Keratinocyte (primary cell): Measurements from ENCODE around the gene GAMT. TPM values are rescaled to one million over a fixed set of nuclear protein-coding genes. Genes with fewer than 3 reads are reported as not detected.

Source experiments
- DNase-seq: peaks from one replicate; pipeline ENCODE4 v3.0.0-alpha.2; 2011; ENCODE audit warnings: low read depth, missing footprints, low spot score
- FAIRE-seq: peaks from 2 replicates; lab custom pipeline; 2011; peaks lifted over from hg19 to GRCh38; lab: Jason Lieb, UNC
- H2AFZ ChIP-seq: 2 replicates; pipeline ENCODE4 v1.6.0; 2012; ENCODE audit warnings: low read length, control low read depth, inconsistent platforms; ENCODE audit not compliant: control insufficient read depth
- H3K27ac ChIP-seq: 2 replicates; pipeline ENCODE4 v1.5.1; 2011; ENCODE audit warnings: low read length; ENCODE audit not compliant: control insufficient read depth, insufficient read depth
- H3K27me3 ChIP-seq: 3 replicates; pipeline ENCODE4 v1.6.0; 2011; ENCODE audit warnings: low read length; ENCODE audit not compliant: control insufficient read depth, insufficient read depth; ENCODE audit errors: extremely low read depth
- H3K36me3 ChIP-seq, 2 experiments: 2 replicates in 1 of 2; 3 replicates in 1 of 2; pipeline ENCODE4 v1.5.1; 2011; ENCODE audit warnings: low read length in 2 of 2, mild to moderate bottlenecking in 1 of 2; ENCODE audit not compliant: control insufficient read depth in 2 of 2, insufficient read depth in 2 of 2; ENCODE audit errors: extremely low read depth in 1 of 2
- H3K4me1 ChIP-seq: 3 replicates; pipeline ENCODE4 v1.5.1; 2011; ENCODE audit warnings: low read length; ENCODE audit not compliant: control insufficient read depth, insufficient read depth; ENCODE audit errors: extremely low read depth
- H3K4me2 ChIP-seq: 3 replicates; pipeline ENCODE4 v1.6.0; 2011; ENCODE audit warnings: low read depth, low read length; ENCODE audit not compliant: control insufficient read depth, insufficient read depth; ENCODE audit errors: extremely low read depth
- H3K4me3 ChIP-seq, 3 experiments: fragments of 200-600 bp in 1 of 3; sonication (generic) in 1 of 3; 2 replicates in 2 of 3; 3 replicates in 1 of 3; pipeline ENCODE4 v1.5.1; 2011 to 2016; ENCODE audit warnings: low read length in 3 of 3, mild to moderate bottlenecking in 3 of 3, control low read depth in 2 of 3, inconsistent platforms in 1 of 3, low read depth in 1 of 3, mixed read lengths in 1 of 3, mixed run types in 1 of 3, moderate library complexity in 1 of 3; ENCODE audit not compliant: control insufficient read depth in 2 of 3, insufficient read depth in 2 of 3; ENCODE audit errors: extremely low read depth in 1 of 3
- H3K79me2 ChIP-seq: 2 replicates; pipeline ENCODE4 v1.6.0; 2012; ENCODE audit warnings: low read length; ENCODE audit not compliant: control insufficient read depth, insufficient read depth
- H3K9ac ChIP-seq: 3 replicates; pipeline ENCODE4 v1.6.0; 2011; ENCODE audit warnings: low read length; ENCODE audit not compliant: control insufficient read depth, insufficient read depth; ENCODE audit errors: extremely low read depth
- H3K9me1 ChIP-seq: 3 replicates; pipeline ENCODE4 v1.6.0; 2011; ENCODE audit warnings: low read length; ENCODE audit not compliant: control insufficient read depth, insufficient read depth; ENCODE audit errors: extremely low read depth
- H3K9me3 ChIP-seq: 2 replicates; pipeline ENCODE4 v1.5.1; 2012; ENCODE audit warnings: low read depth, low read length; ENCODE audit not compliant: control insufficient read depth
- H4K20me1 ChIP-seq: 3 replicates; pipeline ENCODE4 v1.6.0; 2011; ENCODE audit warnings: low read length; ENCODE audit not compliant: control insufficient read depth, insufficient read depth; ENCODE audit errors: extremely low read depth
- CTCF ChIP-seq, 3 experiments: IDR thresholded peaks in 1 of 3; conservative IDR thresholded peaks in 1 of 3; optimal IDR thresholded peaks in 1 of 3; 2 replicates in 2 of 3; 3 replicates in 1 of 3; pipeline versions ENCODE3 to v1.5.1; 2011; ENCODE audit warnings: low read length in 3 of 3, mild to moderate bottlenecking in 3 of 3, moderate library complexity in 2 of 3, control low read depth in 1 of 3, inconsistent platforms in 1 of 3; ENCODE audit not compliant: insufficient read depth in 2 of 3; ENCODE audit errors: extremely low read depth in 1 of 3
- EZH2 ChIP-seq: IDR thresholded peaks from one replicate; pipeline ENCODE4 v1.6.1; 2012; ENCODE audit warnings: inconsistent platforms, mild to moderate bottlenecking, low read length, moderate library complexity
- dilution Hi-C: fragments of 300-500 bp; cut with MboI; formaldehyde crosslinking; loops from one replicate; pipeline ENCODE4 v1.7.0; 2020; ENCODE audit warnings: low sequenced_read_pairs; ENCODE audit not compliant: extremely low pct_ligation_motif_present
- polyA plus RNA-seq, 5 experiments: library from polyadenylated mRNA; depleted of rRNA in 3 of 5; stranded (reverse) in 3 of 5; stranded (forward) in 1 of 5; unstranded in 1 of 5; fragments of >200 nt; gene quantifications; 1 replicate in 1 of 5; 2 replicates in 3 of 5; 3 replicates in 1 of 5; pipeline versions ENCODE4 v1.2.1 to v1.2.3, GENCODE V29; 2011 to 2012; ENCODE audit warnings: missing spikeins in 2 of 5, low read depth in 1 of 5, low replicate concordance in 1 of 5

Gene GAMT
- polyA plus RNA-seq, 1 donor (not counting 4 experiments of a cell fraction or from before 2014, with no cell fraction given) = 5.7 TPM

- TF ChIP-seq CTCF (optimal IDR thresholded peaks at IDR 0.05 in 1 of 3, IDR thresholded peaks at IDR 0.05 in 1 of 3, conservative IDR thresholded peaks at IDR 0.05 in 1 of 3; ENCODE audit: extremely low read depth in 1 of 3, insufficient read depth in 2 of 3, low read length in 3 of 3) (no peak), EZH2 (peak; percentile 44)
- Histone ChIP-seq H2AFZ (no peak overlapping the region), H3K4me3 (no peak overlapping the region), H3K36me3 (peaks cover 3 to 5% of the 10 kb centered on the region in 2 experiments), H3K4me1 (peaks cover 16% of the 10 kb centered on the region), H3K79me2 (no peaks in the 10 kb centered on the region), H3K9me1 (no peaks in the 10 kb centered on the region), H4K20me1 (no peaks in the 10 kb centered on the region), H3K27me3 (peaks cover 18% of the 10 kb centered on the region), H3K9ac (no peak overlapping the region), H3K27ac (no peak overlapping the region), H3K4me2 (peak overlapping the region; percentile 10), H3K9me3 (no peaks in the 10 kb centered on the region)
- dilution Hi-C loops = no loop called here
- DNase-seq (no peak), FAIRE-seq (no peak)
Observed at GRCh38 chr19:1395194-1396018, 5.9 kb downstream of the GAMT start.

GRCh38 chr19:1394252-1395193 lies 6.8 kb downstream of the GAMT start:
- Histone ChIP-seq H3K4me1 (peaks cover 14% of the 10 kb centered on the region), H3K4me2 (peak overlapping the region; percentile 51), H2AFZ (no peak overlapping the region), H3K4me3 (no peak overlapping the region), H4K20me1 (no peaks in the 10 kb centered on the region), H3K27me3 (peaks cover 18% of the 10 kb centered on the region), H3K9ac (no peak overlapping the region), H3K27ac (no peak overlapping the region), H3K9me1 (no peaks in the 10 kb centered on the region), H3K36me3 (peaks cover 3 to 5% of the 10 kb centered on the region in 2 experiments), H3K9me3 (no peaks in the 10 kb centered on the region), H3K79me2 (no peaks in the 10 kb centered on the region)
- dilution Hi-C loops = no loop called here
- DNase-seq (no peak), FAIRE-seq (peak; percentile 26)
- TF ChIP-seq CTCF (optimal IDR thresholded peaks at IDR 0.05 in 1 of 3, IDR thresholded peaks at IDR 0.05 in 1 of 3, conservative IDR thresholded peaks at IDR 0.05 in 1 of 3; ENCODE audit: extremely low read depth in 1 of 3, insufficient read depth in 2 of 3, low read length in 3 of 3) (no peak), EZH2 (no peak)
